Activated T-helper 1 cell treated with anti-CD3 and anti-CD28 coated beads, Interleukin-2, amount 50 U/mL, for 16 hours (primary cell): Measurements from ENCODE around the gene TUBA1C.
"Not testable (repeated sequence)": the region's sequence is repeated elsewhere in the genome, so short reads cannot be mapped to it uniquely, and the experiment has no call there.

Source experiments
- DNase-seq, 2 donors: peaks; one replicate each; pipeline ENCODE4 v3.0.0-alpha.2; 2020; ENCODE audit warnings: low read depth in 1 of 2, low spot score in 1 of 2

The TUBA1C gene

GRCh38 chr12:49305762-49306510, 41.1 kb downstream of the TUBA1C start:
- no peak for DNase-seq

GRCh38 chr12:49309386-49309785, 44.5 kb downstream of the TUBA1C start:
- no peak for DNase-seq

GRCh38 chr12:49310451-49311000, 45.6 kb downstream of the TUBA1C start:
- not testable (repeated sequence) for DNase-seq

GRCh38 chr12:49314811-49315210, 49.9 kb downstream of the TUBA1C start:
- no peak for DNase-seq

GRCh38 chr12:49317118-49317517, 52.2 kb downstream of the TUBA1C start:
- DNase-seq = not testable (repeated sequence)

GRCh38 chr12:49320411-49321103, 55.7 kb downstream of the TUBA1C start:
- DNase-seq = not testable (repeated sequence)

- no peak for DNase-seq
These were observed 57.5 kb downstream of the TUBA1C start for GRCh38 chr12:49322367-49322707.

GRCh38 chr12:49322708-49323523, 58.0 kb downstream of the TUBA1C start, which contains the start of gene TROAP:
TROAP (plus strand) TSS chr12:49323255; CDS start chr12:49323609, 354 bp downstream.
- peak; percentile 90 to 93 for DNase-seq

- DNase-seq = no peak
These were observed 58.7 kb downstream of the TUBA1C start for GRCh38 chr12:49323524-49324097.
